Uterus (tissue), 4 donors: ENCODE measurements around the gene CLEC4D. TPM values are rescaled to one million over a fixed set of nuclear protein-coding genes. Genes with fewer than 3 reads are reported as not detected.
"Not testable (repeated sequence)": the region's sequence is repeated elsewhere in the genome, so short reads cannot be mapped to it uniquely, and the experiment has no call there.

Source experiments
- DNase-seq, 2 donors: peaks; one replicate each; pipeline ENCODE4 v3.0.0-alpha.2; 2019 to 2020
- H3K27ac ChIP-seq, 2 donors: fragments of 200-600 bp; sonication (generic); 1 replicate in 1 of 2; 2 replicates in 1 of 2; pipeline ENCODE4 v1.5.1; 2016 to 2018
- H3K27me3 ChIP-seq, 2 donors: fragments of 200-600 bp; sonication (generic); one replicate each; pipeline ENCODE4 v1.5.1; 2018 to 2019; ENCODE audit warnings: control low read depth in 1 of 2
- H3K36me3 ChIP-seq, 2 donors: fragments of 200-600 bp; sonication (generic); one replicate each; pipeline ENCODE4 v1.5.1; 2019; ENCODE audit warnings: control low read depth in 1 of 2
- H3K4me1 ChIP-seq, 2 donors: fragments of 200-600 bp; sonication (generic); one replicate each; pipeline ENCODE4 v1.5.1; 2018 to 2019; ENCODE audit warnings: control low read depth in 1 of 2
- H3K4me3 ChIP-seq, 2 donors: fragments of 200-600 bp; sonication (generic); 1 replicate in 1 of 2; 2 replicates in 1 of 2; pipeline ENCODE4 v1.5.1; 2018 to 2019; ENCODE audit warnings: mild to moderate bottlenecking in 1 of 2
- H3K9me3 ChIP-seq, 2 donors: fragments of 200-600 bp; sonication (generic); one replicate each; pipeline ENCODE4 v1.5.1; 2019; ENCODE audit warnings: control low read depth in 1 of 2
- CTCF ChIP-seq, 4 experiments: fragments of 200-600 bp in 2 of 4; fragments of 450-650 bp in 2 of 4; sonication (generic) in 2 of 4; IDR thresholded peaks; one replicate each; pipeline ENCODE4 v1.5.1; 2016 to 2019; ENCODE audit warnings: antibody characterized with exemption in 4 of 4, mild to moderate bottlenecking in 2 of 4, moderate library complexity in 1 of 4
- POLR2A ChIP-seq, 2 donors: fragments of 450-650 bp; IDR thresholded peaks; one replicate each; pipeline ENCODE4 v1.6.1; 2016; ENCODE audit warnings: antibody characterized with exemption in 2 of 2, mild to moderate bottlenecking in 1 of 2, moderate library complexity in 1 of 2
- intact Hi-C: fragments of 100-400 bp; cut with DNase I; formaldehyde crosslinking; loops from one replicate; pipeline ENCODE4 v1.15.1; 2023; ENCODE audit warnings: low total_unique reads
- small RNA-seq: library from RNA; depleted of rRNA; stranded (forward); fragments of <200 nt; gene quantifications from one replicate; pipeline ENCODE3, GENCODE V24; 2016
- total RNA-seq, 4 donors: library from RNA; depleted of rRNA in 3 of 4; stranded (reverse); fragments of >200 nt in 3 of 4; gene quantifications; one replicate each; pipeline versions ENCODE4 v1.1.0 to v1.2.4, GENCODE V29; 2014 to 2023
- donor health status: DM: yes; HTN: yes; CAD: no.

Gene CLEC4D
- total RNA-seq, 4 donors from 2014 or later = 0.30 TPM; not detected in 3

GRCh38 chr12:8561011-8561410 is 47.7 kb downstream of the CLEC4D start:
- no peaks in the 10 kb centered on the region for H3K27me3 ChIP-seq
- no peaks in the 10 kb centered on the region for H3K36me3 ChIP-seq
- H3K27ac ChIP-seq = no peak overlapping the region
- no peaks in the 10 kb centered on the region for H3K4me1 ChIP-seq
- no peak overlapping the region for H3K4me3 ChIP-seq
- DNase-seq = no peak
- no peaks in the 10 kb centered on the region for H3K9me3 ChIP-seq
- intact Hi-C loops = no loop called here
- no peak for TF ChIP-seq CTCF (IDR thresholded peaks at IDR 0.05)
- TF ChIP-seq POLR2A (IDR thresholded peaks at IDR 0.05) = no peak

- no peaks in the 10 kb centered on the region for H3K4me1 ChIP-seq
- H3K27ac ChIP-seq = no peak overlapping the region
- TF ChIP-seq POLR2A (IDR thresholded peaks at IDR 0.05) = no peak
- H3K27me3 ChIP-seq = no peaks in the 10 kb centered on the region
- no peak overlapping the region for H3K4me3 ChIP-seq
- no peaks in the 10 kb centered on the region for H3K9me3 ChIP-seq
- no peak for DNase-seq
- intact Hi-C loops = no loop called here
- no peaks in the 10 kb centered on the region for H3K36me3 ChIP-seq
Measured at GRCh38 chr12:8562310-8562709, 49.0 kb downstream of the CLEC4D start.

GRCh38 chr12:8563356-8563755 is 50.1 kb downstream of the CLEC4D start:
- Histone ChIP-seq H3K9me3 (no peaks in the 10 kb centered on the region), H3K27me3 (no peaks in the 10 kb centered on the region), H3K4me3 (no peak overlapping the region), H3K27ac (no peak overlapping the region), H3K4me1 (no peaks in the 10 kb centered on the region), H3K36me3 (no peaks in the 10 kb centered on the region)
- intact Hi-C loops = no loop called here
- no peak for DNase-seq
- TF ChIP-seq POLR2A (IDR thresholded peaks at IDR 0.05) (no peak), CTCF (IDR thresholded peaks at IDR 0.05) (no peak)

GRCh38 chr12:8564656-8565055 is 51.4 kb downstream of the CLEC4D start:
- H3K36me3 ChIP-seq = no peaks in the 10 kb centered on the region
- no peak for DNase-seq
- no peaks in the 10 kb centered on the region for H3K9me3 ChIP-seq
- no peak overlapping the region for H3K27ac ChIP-seq
- no peaks in the 10 kb centered on the region for H3K27me3 ChIP-seq
- TF ChIP-seq POLR2A (IDR thresholded peaks at IDR 0.05) (no peak), CTCF (IDR thresholded peaks at IDR 0.05) (no peak)
- intact Hi-C loops = no loop called here
- H3K4me3 ChIP-seq = no peak overlapping the region
- H3K4me1 ChIP-seq = no peaks in the 10 kb centered on the region

- H3K4me3 ChIP-seq, H3K27ac ChIP-seq, H3K4me1 ChIP-seq, H3K9me3 ChIP-seq, intact Hi-C loops, DNase-seq, H3K27me3 ChIP-seq, H3K36me3 ChIP-seq: not testable (repeated sequence)
Measured at GRCh38 chr12:8566052-8566451, 52.7 kb downstream of the CLEC4D start.

GRCh38 chr12:8566525-8566924 is 53.2 kb downstream of the CLEC4D start:
- Histone ChIP-seq H3K4me1 (no peaks in the 10 kb centered on the region), H3K4me3 (no peak overlapping the region), H3K9me3 (no peaks in the 10 kb centered on the region), H3K27ac (no peak overlapping the region), H3K36me3 (no peaks in the 10 kb centered on the region), H3K27me3 (no peaks in the 10 kb centered on the region)
- intact Hi-C loops = no loop called here
- TF ChIP-seq POLR2A (IDR thresholded peaks at IDR 0.05) (no peak), CTCF (IDR thresholded peaks at IDR 0.05) (no peak)
- no peak for DNase-seq

Small RNA genes lying within 50 kb of the gene (small RNA-seq; reads per million reads assigned to genes)
- not detected for gene RNU6-275P

Other genes starting within 250 kb of the CLEC4D start
- not detected for gene CLEC6A, start 57.5 kb upstream of the CLEC4D start, total RNA-seq
- gene CLEC4E, start 27.4 kb downstream of the CLEC4D start, total RNA-seq = 10 to 100 TPM in 1 of 4 donors, not detected in 3; 11.2 TPM
- gene AICDA, start 99.4 kb downstream of the CLEC4D start, total RNA-seq = under 1 TPM in 1 of 4 donors, not detected in 3; 0.41 TPM
- gene MFAP5, start 149.3 kb downstream of the CLEC4D start, total RNA-seq = 100 to 1,000 TPM in 3 of 4 donors, 10 to 100 TPM in 1; 36.8 to 259 (median 151) TPM
- gene RIMKLB, start 184.5 kb downstream of the CLEC4D start, total RNA-seq = 100 to 1,000 TPM in 2 of 4 donors, 10 to 100 TPM in 2; 25.6 to 155 (median 93.4) TPM